GM18951 (cell line): ENCODE results near the gene SBF2.
"Not testable (repeated sequence)": the region's sequence is repeated elsewhere in the genome, so short reads cannot be mapped to it uniquely, and the experiment has no call there.

Source experiments
- POLR2A ChIP-seq: IDR thresholded peaks from 4 replicates; pipeline ENCODE4 v1.6.1; 2011; ENCODE audit warnings: mild to moderate bottlenecking; ENCODE audit not compliant: insufficient read length, insufficient read depth; ENCODE audit errors: extremely low read depth
- in situ Hi-C: fragments of 300-500 bp; cut with MboI; formaldehyde crosslinking; loops from one replicate; pipeline ENCODE4 v1.12.0; 2022; ENCODE audit warnings: low sequenced_read_pairs, mixed read lengths, inconsistent platforms; ENCODE audit not compliant: unreplicated experiment

The SBF2 gene

GRCh38 chr11:9973921-9974320, 320.1 kb downstream of the SBF2 start:
- no peak for TF ChIP-seq POLR2A
- in situ Hi-C loops = loop anchor here (25.0 kb wide), 1 partner anchor 362 kb away; no protein-coding TSS in a partner anchor

GRCh38 chr11:9972989-9973388, 321.0 kb downstream of the SBF2 start:
- in situ Hi-C loops = loop anchor here (25.0 kb wide), 1 partner anchor 361 kb away; no protein-coding TSS in a partner anchor
- no peak for TF ChIP-seq POLR2A

- in situ Hi-C loops = loop anchor here (25.0 kb wide), 1 partner anchor 360 kb away; no protein-coding TSS in a partner anchor
- TF ChIP-seq POLR2A = no peak
Observed at GRCh38 chr11:9971894-9972293, 322.1 kb downstream of the SBF2 start.

GRCh38 chr11:9969068-9969467, 325.0 kb downstream of the SBF2 start:
- in situ Hi-C loops = loop anchor here (10.0 to 25.0 kb wide), 2 partner anchors 204 to 357 kb away; no protein-coding TSS in a partner anchor
- no peak for TF ChIP-seq POLR2A

- in situ Hi-C loops = loop anchor here (10.0 to 25.0 kb wide), 2 partner anchors 198 to 350 kb away; no protein-coding TSS in a partner anchor
- TF ChIP-seq POLR2A = no peak
Observed at GRCh38 chr11:9962722-9963121, 331.3 kb downstream of the SBF2 start.

GRCh38 chr11:9957072-9957471, 336.9 kb downstream of the SBF2 start:
- no peak for TF ChIP-seq POLR2A
- in situ Hi-C loops = loop anchor here (25.0 kb wide), 1 partner anchor 345 kb away; no protein-coding TSS in a partner anchor

GRCh38 chr11:9956483-9956882, 337.5 kb downstream of the SBF2 start:
- in situ Hi-C loops = loop anchor here (25.0 kb wide), 1 partner anchor 344 kb away; no protein-coding TSS in a partner anchor
- TF ChIP-seq POLR2A = no peak

- no peak for TF ChIP-seq POLR2A
- in situ Hi-C loops = loop anchor here (25.0 kb wide), 1 partner anchor 343 kb away; no protein-coding TSS in a partner anchor
Observed at GRCh38 chr11:9955391-9955790, 338.6 kb downstream of the SBF2 start.

GRCh38 chr11:9953994-9954626, 339.9 kb downstream of the SBF2 start:
- in situ Hi-C loops = loop anchor here (25.0 kb wide), 1 partner anchor 342 kb away; no protein-coding TSS in a partner anchor
- TF ChIP-seq POLR2A = no peak

GRCh38 chr11:9952511-9953196, 341.4 kb downstream of the SBF2 start:
- in situ Hi-C loops = loop anchor here (25.0 kb wide), 1 partner anchor 340 kb away; no protein-coding TSS in a partner anchor
- no peak for TF ChIP-seq POLR2A

GRCh38 chr11:9951807-9952206, 342.2 kb downstream of the SBF2 start:
- no peak for TF ChIP-seq POLR2A
- in situ Hi-C loops = loop anchor here (25.0 kb wide), 1 partner anchor 340 kb away; no protein-coding TSS in a partner anchor

GRCh38 chr11:9950462-9950861, 343.6 kb downstream of the SBF2 start:
- TF ChIP-seq POLR2A = no peak
- in situ Hi-C loops = loop anchor here (25.0 kb wide), 1 partner anchor 338 kb away; no protein-coding TSS in a partner anchor

- TF ChIP-seq POLR2A = no peak
- in situ Hi-C loops = no loop called here
Observed at GRCh38 chr11:9947231-9947864, 346.7 kb downstream of the SBF2 start.

- in situ Hi-C loops = not testable (repeated sequence)
Observed at GRCh38 chr11:9945680-9946079, 348.3 kb downstream of the SBF2 start.
